Activated CD8-positive, alpha-beta memory T cell treated with anti-CD3 and anti-CD28 coated beads, Interleukin-2, amount 10 ng/mL, durations not matched to agents 7 days and 5 days (primary cell): Measurements from ENCODE around the gene SRXN1. TPM values are rescaled to one million over a fixed set of nuclear protein-coding genes. Genes with fewer than 3 reads are reported as not detected.

Experiments used
- ATAC-seq: fragments of 150-1000 bp; cut with Tn5 transposase; one replicate; pipeline ENCODE4 v1.10.0; 2021; ENCODE audit warnings: moderate library complexity
- CTCF ChIA-PET: fragments of 350-600 bp; sonication (Branson Sonifier 250); formaldehyde crosslinking; loops from one replicate; lab custom pipeline; 2021; ENCODE audit warnings: antibody characterized with exemption; lab: Charles Lee
- DNase-seq: peaks from one replicate; pipeline ENCODE4 v3.0.0-alpha.2; 2020
- H3K27ac Mint-ChIP-seq: one replicate; pipeline ENCODE4 v1.8.0; 2021; ENCODE audit warnings: mild to moderate bottlenecking, mixed read lengths
- H3K27me3 Mint-ChIP-seq: one replicate; pipeline ENCODE4 v1.8.0; 2021; ENCODE audit warnings: mixed read lengths
- H3K36me3 Mint-ChIP-seq: one replicate; pipeline ENCODE4 v1.8.0; 2021; ENCODE audit warnings: mild to moderate bottlenecking, mixed read lengths
- H3K4me1 Mint-ChIP-seq: one replicate; pipeline ENCODE4 v1.8.0; 2021; ENCODE audit warnings: mixed read lengths
- H3K4me3 Mint-ChIP-seq: one replicate; pipeline ENCODE4 v1.8.0; 2021; ENCODE audit warnings: mild to moderate bottlenecking, moderate library complexity, mixed read lengths
- H3K9me3 Mint-ChIP-seq: one replicate; pipeline ENCODE4 v1.8.0; 2022; ENCODE audit warnings: low read depth, mixed read lengths
- total RNA-seq, 2 experiments: library from RNA; stranded (reverse); gene quantifications; one replicate each; pipeline ENCODE4 v1.2.3, GENCODE V29; 2021

SRXN1 gene
- total RNA-seq, 2 experiments from 2014 or later, result 17.7 to 20.0 TPM

- no peaks in the 10 kb centered on the region for H3K4me1 Mint-ChIP-seq
- H3K36me3 Mint-ChIP-seq, result no peaks in the 10 kb centered on the region
- H3K9me3 Mint-ChIP-seq, result no peaks in the 10 kb centered on the region
- peaks cover 12% of the 10 kb centered on the region for H3K27me3 Mint-ChIP-seq
- CTCF ChIA-PET, result interaction anchor here (1.0 kb wide), 1 partner anchor 32 kb away, joined by 3 read pairs; no protein-coding TSS in a partner anchor
- no peak overlapping the region for H3K27ac Mint-ChIP-seq
- ATAC-seq (no peak), DNase-seq (no peak)
- H3K4me3 Mint-ChIP-seq, result no peak overlapping the region
These were observed 17.7 kb downstream of the SRXN1 start for GRCh38 chr20:635028-635892.

- Mint-ChIP-seq H3K4me1 (no peaks in the 10 kb centered on the region), H3K36me3 (no peaks in the 10 kb centered on the region), H3K27me3 (peaks cover 12% of the 10 kb centered on the region), H3K4me3 (no peak overlapping the region), H3K9me3 (no peaks in the 10 kb centered on the region), H3K27ac (no peak overlapping the region)
- CTCF ChIA-PET, result interaction anchor here (1.0 kb wide), 1 partner anchor 33 kb away, joined by 3 read pairs; no protein-coding TSS in a partner anchor
- ATAC-seq (no peak), DNase-seq (no peak)
These were observed 18.7 kb downstream of the SRXN1 start for GRCh38 chr20:634148-634925.

- Mint-ChIP-seq H3K9me3 (no peaks in the 10 kb centered on the region), H3K36me3 (no peaks in the 10 kb centered on the region), H3K27ac (no peak overlapping the region), H3K4me1 (no peaks in the 10 kb centered on the region), H3K27me3 (peaks cover 7% of the 10 kb centered on the region), H3K4me3 (no peak overlapping the region)
- ATAC-seq, result no peak
- CTCF ChIA-PET, result no interaction called here
- DNase-seq, result no peak
These were observed 21.9 kb downstream of the SRXN1 start for GRCh38 chr20:631101-631500.

GRCh38 chr20:626579-626978 lies 26.4 kb downstream of the SRXN1 start:
- no peak for DNase-seq
- Mint-ChIP-seq H3K4me3 (no peak overlapping the region), H3K4me1 (no peaks in the 10 kb centered on the region), H3K27me3 (peaks cover 24% of the 10 kb centered on the region), H3K9me3 (no peaks in the 10 kb centered on the region), H3K36me3 (no peaks in the 10 kb centered on the region), H3K27ac (no peak overlapping the region)
- CTCF ChIA-PET, result no interaction called here
- no peak for ATAC-seq

- CTCF ChIA-PET, result interaction anchor here (0.6 to 1.5 kb wide), 2 partner anchors 20 to 385 kb away, joined by 4 read pairs; no protein-coding TSS in a partner anchor
- H3K9me3 Mint-ChIP-seq, result no peaks in the 10 kb centered on the region
- H3K27ac Mint-ChIP-seq, result no peak overlapping the region
- H3K4me1 Mint-ChIP-seq, result no peaks in the 10 kb centered on the region
- H3K4me3 Mint-ChIP-seq, result no peak overlapping the region
- H3K36me3 Mint-ChIP-seq, result no peaks in the 10 kb centered on the region
- no peak for DNase-seq
- peaks cover 30% of the 10 kb centered on the region for H3K27me3 Mint-ChIP-seq
- no peak for ATAC-seq
These were observed 27.6 kb downstream of the SRXN1 start for GRCh38 chr20:625360-625932.

- no peak overlapping the region for H3K4me3 Mint-ChIP-seq
- no peaks in the 10 kb centered on the region for H3K9me3 Mint-ChIP-seq
- CTCF ChIA-PET, result interaction anchor here (0.7 kb wide), 1 partner anchor 16 kb away, joined by 3 read pairs; no protein-coding TSS in a partner anchor
- no peaks in the 10 kb centered on the region for H3K36me3 Mint-ChIP-seq
- H3K27me3 Mint-ChIP-seq, result peaks cover 41% of the 10 kb centered on the region
- DNase-seq (no peak), ATAC-seq (no peak)
- no peaks in the 10 kb centered on the region for H3K4me1 Mint-ChIP-seq
- no peak overlapping the region for H3K27ac Mint-ChIP-seq
These were observed 29.3 kb downstream of the SRXN1 start for GRCh38 chr20:623704-624103.

GRCh38 chr20:623021-623420 lies 30.0 kb downstream of the SRXN1 start:
- Mint-ChIP-seq H3K36me3 (no peaks in the 10 kb centered on the region), H3K27ac (no peak overlapping the region), H3K4me1 (no peaks in the 10 kb centered on the region), H3K9me3 (no peaks in the 10 kb centered on the region), H3K27me3 (peaks cover 46% of the 10 kb centered on the region), H3K4me3 (no peak overlapping the region)
- ATAC-seq (no peak), DNase-seq (no peak)
- CTCF ChIA-PET, result interaction anchor here (0.7 kb wide), 1 partner anchor 17 kb away, joined by 3 read pairs; no protein-coding TSS in a partner anchor

GRCh38 chr20:622161-622560 lies 30.8 kb downstream of the SRXN1 start:
- Mint-ChIP-seq H3K9me3 (no peaks in the 10 kb centered on the region), H3K27ac (no peak overlapping the region), H3K4me3 (no peak overlapping the region), H3K27me3 (peaks cover 52% of the 10 kb centered on the region), H3K4me1 (no peaks in the 10 kb centered on the region), H3K36me3 (no peaks in the 10 kb centered on the region)
- CTCF ChIA-PET, result interaction anchor here (1.1 kb wide), 1 partner anchor 23 kb away, joined by 3 read pairs; no protein-coding TSS in a partner anchor
- DNase-seq (no peak), ATAC-seq (no peak)

GRCh38 chr20:621125-621756 lies 31.8 kb downstream of the SRXN1 start:
- Mint-ChIP-seq H3K27ac (no peak overlapping the region), H3K4me3 (no peak overlapping the region), H3K9me3 (no peaks in the 10 kb centered on the region), H3K4me1 (no peaks in the 10 kb centered on the region), H3K36me3 (no peaks in the 10 kb centered on the region), H3K27me3 (peaks cover 53% of the 10 kb centered on the region)
- DNase-seq (no peak), ATAC-seq (no peak)
- CTCF ChIA-PET, result interaction anchor here (1.1 kb wide), 1 partner anchor 24 kb away, joined by 3 read pairs; no protein-coding TSS in a partner anchor

- CTCF ChIA-PET, result no interaction called here
- no peaks in the 10 kb centered on the region for H3K36me3 Mint-ChIP-seq
- H3K27ac Mint-ChIP-seq, result no peak overlapping the region
- peaks cover 47% of the 10 kb centered on the region for H3K27me3 Mint-ChIP-seq
- DNase-seq (no peak), ATAC-seq (no peak)
- H3K9me3 Mint-ChIP-seq, result no peaks in the 10 kb centered on the region
- no peak overlapping the region for H3K4me3 Mint-ChIP-seq
- H3K4me1 Mint-ChIP-seq, result no peaks in the 10 kb centered on the region
These were observed 32.8 kb downstream of the SRXN1 start for GRCh38 chr20:620246-620645.

GRCh38 chr20:618980-619379 lies 34.0 kb downstream of the SRXN1 start:
- ATAC-seq, result no peak
- H3K4me3 Mint-ChIP-seq, result no peak overlapping the region
- DNase-seq, result no peak
- no peaks in the 10 kb centered on the region for H3K4me1 Mint-ChIP-seq
- peaks cover 40% of the 10 kb centered on the region for H3K27me3 Mint-ChIP-seq
- H3K36me3 Mint-ChIP-seq, result no peaks in the 10 kb centered on the region
- H3K9me3 Mint-ChIP-seq, result no peaks in the 10 kb centered on the region
- H3K27ac Mint-ChIP-seq, result no peak overlapping the region
- CTCF ChIA-PET, result no interaction called here

- no peaks in the 10 kb centered on the region for H3K36me3 Mint-ChIP-seq
- peaks cover 41% of the 10 kb centered on the region for H3K27me3 Mint-ChIP-seq
- no peak for ATAC-seq
These were observed 34.9 kb downstream of the SRXN1 start for GRCh38 chr20:617934-618690.

More at GRCh38 chr20:617934-618690, 34.9 kb downstream of the SRXN1 start:
- Mint-ChIP-seq H3K4me3 (no peak overlapping the region), H3K4me1 (no peaks in the 10 kb centered on the region), H3K27ac (no peak overlapping the region), H3K9me3 (no peaks in the 10 kb centered on the region)
- CTCF ChIA-PET, result no interaction called here
- no peak for DNase-seq
